Measurements from ENCODE around the gene SH2D2A.

Gene SH2D2A

DNA sequence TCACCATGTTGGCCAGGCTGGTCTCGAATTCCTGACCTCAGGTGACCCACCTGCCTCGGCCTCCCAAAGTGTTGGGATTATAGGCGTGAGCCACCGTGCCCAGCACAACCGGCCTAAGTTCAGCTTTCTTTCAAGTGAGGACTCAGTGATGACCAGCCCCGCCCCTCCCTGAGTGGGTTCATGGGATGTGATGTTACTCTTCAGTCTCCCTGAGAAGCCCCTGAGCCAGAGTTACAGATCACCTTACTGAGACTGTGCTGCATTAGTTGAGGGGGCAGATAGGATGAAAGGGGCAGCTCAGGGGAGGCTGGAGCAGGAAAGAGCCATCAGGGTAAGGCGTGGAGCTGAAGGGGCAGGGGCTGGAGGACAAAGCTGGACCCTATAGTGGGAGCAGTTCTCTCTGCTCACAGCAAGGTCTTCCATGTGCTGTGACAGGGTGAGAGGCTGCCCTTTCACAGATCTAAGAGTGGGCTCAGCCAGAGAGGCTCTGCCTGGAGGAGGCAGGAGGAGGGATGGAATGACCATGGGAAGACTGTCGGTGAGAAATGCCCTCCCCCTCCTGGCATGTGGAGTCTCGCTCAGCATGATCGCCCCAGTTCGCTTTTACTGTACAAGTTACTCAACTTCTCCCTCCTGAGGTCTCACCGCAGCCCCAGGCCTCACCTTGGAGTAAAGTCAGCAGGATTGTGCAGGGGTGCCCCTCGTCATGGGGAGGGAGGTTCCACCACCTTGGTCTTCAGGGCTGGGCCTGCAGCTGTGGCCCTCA, 13.4 kb downstream of the SH2D2A start:
- no peak for DNase-seq (ENCODE audit: low spot score)

GRCh38 chr1:156802421-156802935, 14.2 kb downstream of the SH2D2A start:
- DNase-seq (ENCODE audit: low spot score), result no peak

GRCh38 chr1:156801409-156802121, 15.1 kb downstream of the SH2D2A start:
- DNase-seq (ENCODE audit: low spot score), result no peak

DNA sequence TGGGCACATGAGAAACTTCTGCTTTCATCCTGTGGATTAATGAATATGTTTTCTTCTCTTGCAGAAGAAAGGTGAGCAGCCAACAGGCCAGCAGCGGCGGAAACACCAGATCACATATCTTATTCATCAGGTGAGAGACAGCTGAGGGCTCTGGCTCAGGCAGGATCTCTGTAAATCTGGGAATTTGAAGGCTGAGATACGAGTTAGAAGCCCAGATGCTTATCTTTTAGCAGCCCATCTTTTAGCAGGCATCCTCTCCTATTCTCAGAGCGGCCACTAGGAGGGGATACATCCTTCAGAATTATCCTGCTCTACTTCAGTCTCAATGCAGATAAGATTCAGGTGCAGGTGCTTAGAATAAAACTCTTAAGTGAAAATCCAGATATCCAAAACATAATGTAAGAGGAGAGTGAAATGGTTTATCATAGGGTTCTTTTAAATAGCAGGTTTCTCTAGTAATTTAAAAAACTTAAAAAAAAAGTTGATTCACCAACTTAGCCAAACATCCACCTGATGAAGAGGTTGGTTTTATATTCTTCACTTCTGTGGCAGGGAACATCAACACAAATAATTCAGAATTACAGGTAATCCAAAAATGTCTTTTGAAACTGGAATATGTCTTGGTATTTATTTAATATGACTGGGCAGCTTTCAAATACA, 19.3 kb downstream of the SH2D2A start:
- peak; percentile 56 for DNase-seq (ENCODE audit: low spot score)

DNA sequence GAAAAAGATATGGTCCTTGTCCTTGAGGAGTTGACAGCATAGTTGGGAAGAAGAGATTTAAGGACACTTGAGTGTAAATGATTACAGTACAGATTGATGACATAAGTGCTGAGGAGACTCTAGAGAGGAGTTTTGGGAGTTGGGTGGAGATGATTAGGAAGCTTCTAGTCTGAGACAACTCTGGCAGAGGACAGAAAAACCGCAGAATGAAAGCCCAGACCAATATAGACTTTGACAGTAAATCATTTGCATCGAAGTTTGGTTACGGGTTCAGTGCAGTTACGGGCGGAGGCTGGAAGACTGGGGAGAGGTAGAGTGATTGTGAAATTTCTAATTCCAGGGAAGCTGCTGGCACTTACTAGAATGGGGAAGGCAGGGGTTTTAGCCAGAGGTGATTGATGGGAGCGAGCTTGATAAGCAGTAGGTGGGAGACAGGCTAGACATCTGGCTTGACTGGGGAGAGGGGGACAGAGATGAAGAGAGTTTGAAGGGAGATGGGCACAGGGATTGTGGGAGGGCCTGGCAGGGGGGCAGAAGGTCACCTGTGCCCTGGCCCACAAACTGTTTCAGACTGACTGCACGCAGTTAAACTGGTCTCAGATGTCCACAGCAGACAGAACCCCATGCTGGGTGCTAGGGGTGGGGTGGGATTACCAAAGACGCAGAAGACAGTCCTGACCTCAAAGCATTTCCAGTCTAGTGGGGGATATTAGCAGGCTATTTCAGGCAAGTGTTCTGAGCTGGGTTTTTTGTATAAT, 20.1 kb downstream of the SH2D2A start:
- no peak for DNase-seq (ENCODE audit: low spot score)

DNA sequence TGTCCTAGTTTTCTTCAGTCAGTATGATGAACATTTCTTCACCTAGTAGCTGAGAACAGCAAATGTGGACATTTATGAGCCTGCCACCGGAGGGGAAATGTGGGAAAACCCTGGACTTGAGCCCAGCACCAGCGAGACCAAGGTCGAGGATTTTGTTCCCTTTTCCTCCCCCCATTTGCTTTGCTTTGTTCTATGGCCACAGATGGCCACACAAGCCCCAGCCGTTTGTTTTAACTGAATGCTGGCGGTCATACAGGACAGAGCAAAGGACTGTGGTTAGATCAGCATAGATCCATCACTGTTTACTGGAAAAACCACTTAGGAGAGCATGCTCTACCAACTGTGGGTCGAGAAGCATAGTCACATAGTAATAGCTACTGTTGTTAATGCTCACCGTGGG, 20.9 kb downstream of the SH2D2A start:
- DNase-seq (ENCODE audit: low spot score), result no peak

DNA sequence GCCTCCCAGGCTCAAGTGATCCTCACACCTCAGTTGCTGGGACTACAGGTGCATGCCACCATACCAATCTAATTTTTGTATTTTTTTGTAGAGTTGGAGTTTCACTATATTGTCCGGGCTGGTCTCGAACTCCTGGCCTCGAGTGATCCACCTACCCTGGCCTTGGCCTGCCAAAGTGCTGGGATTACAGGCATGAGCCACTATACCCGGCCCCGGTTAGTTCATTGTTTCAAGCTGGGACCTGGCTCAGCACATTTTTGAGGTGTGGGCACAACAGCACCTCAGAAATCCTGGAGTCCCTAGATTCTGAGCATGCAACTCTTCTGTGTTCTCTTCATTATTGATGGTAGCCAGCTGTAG, 21.3 kb downstream of the SH2D2A start:
- no peak for DNase-seq (ENCODE audit: low spot score)

DNA sequence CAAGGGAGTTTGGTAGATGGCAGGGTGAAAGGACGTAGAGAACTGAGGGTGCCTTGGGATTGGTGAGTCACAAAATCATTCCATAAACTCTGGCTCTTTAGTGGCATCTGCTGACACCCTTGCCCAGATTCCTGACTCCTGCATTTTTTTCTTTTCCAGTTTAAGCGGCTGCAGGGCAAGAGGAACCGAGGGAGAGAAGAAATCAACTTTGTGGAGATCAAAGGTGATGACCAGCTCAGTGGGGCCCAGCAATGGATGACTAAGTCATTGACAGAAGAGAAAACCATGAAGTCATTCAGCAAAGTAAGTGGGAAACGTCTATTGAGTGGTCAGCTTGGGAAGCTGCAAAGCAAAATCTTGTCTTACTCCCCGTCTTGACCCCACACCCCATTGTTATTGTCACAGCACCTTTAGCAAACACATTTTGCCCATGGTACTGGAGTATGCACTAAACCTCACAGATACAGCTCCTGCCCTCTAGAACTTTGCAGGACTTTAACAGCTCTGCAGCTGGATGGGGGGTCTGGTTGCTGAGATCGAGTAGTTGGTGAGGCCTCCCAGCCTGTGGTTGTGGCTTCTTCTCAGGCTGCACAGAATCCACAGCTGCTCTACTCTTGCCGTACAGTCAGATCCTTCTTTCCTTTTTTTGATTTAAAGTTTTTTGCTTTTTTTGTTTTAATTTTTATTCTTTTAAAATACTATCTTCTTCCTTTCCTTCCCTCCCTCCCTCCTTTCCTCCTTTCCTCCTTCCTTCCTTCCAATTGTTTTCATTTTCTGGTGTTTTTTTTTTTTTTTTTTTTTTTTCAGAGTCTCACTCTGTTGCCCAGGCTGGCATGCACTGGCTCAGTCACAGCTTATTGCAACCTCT, 21.9 kb downstream of the SH2D2A start:
- peak; percentile 27 for DNase-seq (ENCODE audit: low spot score)

DNA sequence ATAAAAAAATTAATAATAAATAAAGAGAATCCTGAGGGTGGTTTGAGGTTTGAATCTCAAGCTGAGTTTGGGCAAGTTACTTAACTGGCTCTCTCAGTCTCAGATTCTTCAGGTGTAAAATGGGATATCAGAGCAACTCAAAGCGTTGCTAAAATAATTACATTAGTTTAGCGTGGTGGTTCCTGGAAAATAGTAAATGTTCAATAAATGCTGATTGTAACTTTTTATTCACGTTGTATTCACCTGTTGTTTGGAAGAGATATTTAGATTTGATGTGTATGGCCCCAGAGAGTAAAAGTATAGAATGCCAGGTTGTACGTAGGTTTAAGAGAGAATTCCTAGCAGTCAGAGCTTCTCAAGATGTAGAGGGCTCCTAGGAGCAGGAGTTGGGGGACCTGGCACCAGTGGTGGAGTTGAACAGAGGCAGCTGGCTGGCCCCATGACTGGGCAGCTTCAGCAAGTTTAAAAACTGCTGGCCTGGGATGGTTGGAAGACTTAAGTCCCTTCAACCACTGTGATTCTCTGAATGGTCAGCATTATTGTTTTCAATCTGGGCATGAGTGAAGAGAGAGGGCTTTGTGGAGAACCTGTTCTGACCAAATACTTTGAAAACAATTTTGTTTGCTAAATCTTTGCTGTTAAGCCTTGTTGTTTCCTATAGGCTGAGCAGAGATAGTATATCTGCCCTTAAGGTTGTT, 26.9 kb downstream of the SH2D2A start:
- DNase-seq (ENCODE audit: low spot score), result no peak

GRCh38 chr1:156788136-156788535, 28.5 kb downstream of the SH2D2A start:
- no peak for DNase-seq (ENCODE audit: low spot score)

GRCh38 chr1:156786640-156787039, 30.0 kb downstream of the SH2D2A start:
- DNase-seq (ENCODE audit: low spot score), result no peak

- DNase-seq (ENCODE audit: low spot score), result no peak
Measured at GRCh38 chr1:156785458-156785857, 31.2 kb downstream of the SH2D2A start.

DNA sequence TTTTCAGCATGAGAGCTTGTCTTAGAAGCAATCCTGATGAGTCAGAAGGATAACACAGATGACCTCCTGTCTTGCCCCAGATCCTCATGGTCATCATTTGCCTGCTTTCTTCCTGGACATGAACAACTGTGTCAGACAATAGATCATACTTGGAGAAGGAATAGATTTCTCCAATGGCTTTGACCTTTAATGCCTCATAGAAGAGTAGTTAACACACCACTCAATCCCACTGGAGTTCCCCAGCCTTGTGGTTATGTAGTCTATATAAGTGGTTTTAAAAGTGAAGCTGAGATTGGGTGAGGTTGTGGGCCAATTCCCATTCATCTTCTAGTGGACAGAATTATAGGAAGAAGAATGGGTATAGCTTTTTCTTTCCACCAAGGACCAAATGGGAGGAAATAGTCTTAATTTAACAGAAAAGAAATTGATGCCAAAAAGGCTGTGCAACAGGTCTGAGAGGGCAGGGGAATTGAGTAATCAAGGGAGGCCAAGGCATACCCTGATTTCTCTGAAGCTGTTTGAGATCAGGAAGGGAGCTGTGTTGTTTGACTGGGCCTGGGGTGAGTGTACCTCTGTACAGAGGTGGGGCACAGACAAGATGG, 35.0 kb downstream of the SH2D2A start:
- DNase-seq (ENCODE audit: low spot score), result no peak

DNA sequence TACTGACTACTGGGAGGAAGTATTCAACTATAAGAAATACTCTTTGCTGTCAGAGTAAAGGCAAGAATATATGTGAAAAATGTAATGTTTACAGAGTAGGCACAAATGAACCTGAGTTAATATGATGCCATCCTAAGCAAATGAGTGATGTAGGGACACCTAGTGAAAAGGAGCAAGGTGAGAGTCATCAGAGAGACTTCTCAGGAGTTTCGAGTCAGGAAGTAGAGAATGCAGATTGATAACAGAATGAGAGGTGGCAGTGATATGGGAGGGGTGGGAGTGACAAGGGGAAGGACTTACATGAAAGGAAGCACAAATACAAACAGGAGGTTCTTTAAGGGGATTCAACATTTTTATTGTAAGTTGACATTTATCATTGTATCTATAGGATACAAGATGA, 39.1 kb downstream of the SH2D2A start:
- no peak for DNase-seq (ENCODE audit: low spot score)

DNA sequence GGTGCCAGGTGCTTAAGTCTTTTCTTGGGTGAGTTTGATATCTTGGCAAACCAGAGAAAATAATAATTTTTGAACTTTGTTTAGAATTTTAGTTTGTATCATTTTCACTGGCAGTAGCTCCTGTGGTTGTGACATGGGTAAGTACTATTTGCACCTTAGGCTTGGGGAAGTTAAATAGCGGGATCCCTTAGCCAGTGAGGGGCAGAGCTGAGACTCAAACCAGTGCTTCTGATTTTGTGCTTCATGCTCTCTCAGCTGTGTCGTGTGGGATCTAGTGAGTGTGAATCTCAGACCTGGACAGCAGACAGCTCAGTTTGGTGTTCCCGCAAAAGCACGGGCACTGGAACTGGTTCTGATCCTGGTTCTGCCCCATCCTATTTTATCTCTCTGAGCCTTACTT, 39.7 kb downstream of the SH2D2A start:
- no peak for DNase-seq (ENCODE audit: low spot score)

DNA sequence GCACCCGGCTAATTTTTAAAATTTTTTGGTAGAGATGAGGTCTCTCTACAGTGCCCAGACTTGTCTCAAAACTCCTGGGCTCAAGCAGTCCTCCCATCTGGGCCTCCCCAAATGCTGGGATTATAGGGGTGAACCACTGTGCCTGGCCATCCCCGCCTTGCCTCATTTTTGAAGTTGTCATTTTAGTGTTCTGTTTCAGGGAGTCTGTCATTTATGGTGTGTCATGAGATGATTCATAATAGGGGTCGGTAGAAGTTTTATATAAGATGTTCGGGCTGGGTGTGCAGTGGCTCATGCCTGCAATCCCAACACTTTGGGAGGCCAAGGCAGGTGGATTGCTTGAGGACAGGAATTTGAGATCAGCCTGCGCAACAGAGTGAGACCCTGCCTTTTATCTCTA, 40.8 kb downstream of the SH2D2A start:
- DNase-seq (ENCODE audit: low spot score), result no peak

GRCh38 chr1:156773607-156774006, 43.0 kb downstream of the SH2D2A start:
- no peak for DNase-seq (ENCODE audit: low spot score)

DNA sequence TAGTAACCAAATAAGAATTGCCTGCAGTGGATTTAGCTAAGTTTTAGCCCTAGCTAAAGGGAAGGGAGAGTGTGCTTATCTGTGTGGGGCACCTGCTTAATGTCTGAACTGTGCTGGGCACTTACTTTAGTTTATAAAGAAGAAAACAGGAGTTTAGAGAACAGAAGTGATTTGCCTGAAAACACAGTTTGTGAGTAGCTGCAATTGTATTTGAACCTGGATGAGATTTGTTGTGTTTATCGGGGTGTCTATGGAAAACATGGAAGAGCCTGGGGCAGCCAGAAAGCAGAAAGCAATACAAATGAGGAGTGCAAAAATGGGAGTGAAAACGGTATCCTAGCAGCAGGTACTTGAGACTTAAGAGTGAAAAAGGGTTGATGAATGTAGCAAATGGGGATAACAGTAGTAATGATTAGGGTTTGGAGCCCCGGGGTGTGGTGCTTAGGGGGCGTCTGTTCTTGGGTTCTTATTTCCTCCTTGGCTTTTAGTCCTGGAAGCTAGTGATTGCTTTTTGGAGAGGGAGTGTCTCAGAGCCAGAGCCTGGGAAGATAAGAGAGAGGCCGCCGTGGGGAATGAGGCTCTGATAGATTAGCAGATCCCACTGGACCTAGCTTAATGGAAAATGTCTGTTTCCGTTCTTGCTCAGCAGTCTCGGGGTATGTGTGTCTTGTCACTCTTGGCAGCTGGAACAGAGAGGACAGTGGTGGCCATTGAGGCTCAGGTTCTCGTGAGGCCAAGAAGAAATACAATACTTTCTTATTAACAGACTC, 43.7 kb downstream of the SH2D2A start:
- no peak for DNase-seq (ENCODE audit: low spot score)

GRCh38 chr1:156772222-156772621, 44.4 kb downstream of the SH2D2A start:
- DNase-seq (ENCODE audit: low spot score), result no peak
